ENCODE results near the gene NOD2. TPM values are rescaled to one million over a fixed set of nuclear protein-coding genes. Genes with fewer than 3 reads are reported as not detected.

The NOD2 gene
- total and polyA plus RNA-seq, 2 donors (not counting 1 experiment from before 2014, with no cell fraction given) = 0.50 TPM; not detected in 1

GRCh38 chr16:50711040-50711439 is 17.6 kb downstream of the NOD2 start:
- no peak for DNase-seq (ENCODE audit: low read depth in 2 of 2)
- Histone ChIP-seq H3K27me3 (ENCODE audit: control insufficient read depth, insufficient read depth, low read length) (no peaks in the 10 kb centered on the region), H3K9me3 (ENCODE audit: control insufficient read depth, insufficient read depth, low read depth, low read length) (no peaks in the 10 kb centered on the region), H3K4me2 (ENCODE audit: extremely low read depth, insufficient read depth, low read length) (no peak overlapping the region), H3K79me2 (ENCODE audit: control insufficient read depth, insufficient read depth, low read length) (no peaks in the 10 kb centered on the region), H3K27ac (ENCODE audit: insufficient read depth, low read length) (no peak overlapping the region), H4K20me1 (ENCODE audit: control insufficient read depth, extremely low read depth, insufficient read depth, low read length) (no peaks in the 10 kb centered on the region), H3K9ac (ENCODE audit: insufficient read depth, low read length) (no peak overlapping the region), H2AFZ (ENCODE audit: low read length) (no peak overlapping the region), H3K4me3 (replicated peaks in 1 of 4; ENCODE audit: control extremely low read depth in 1 of 4, insufficient read depth in 1 of 4, low read depth in 3 of 4, low read length in 4 of 4) (no peak overlapping the region), H3K36me3 (ENCODE audit: control insufficient read depth, insufficient read depth, low read length) (no peaks in the 10 kb centered on the region), H3K4me1 (ENCODE audit: control insufficient read depth, extremely low read depth, insufficient read depth, low read length) (no peaks in the 10 kb centered on the region)
- no peak for TF ChIP-seq CTCF (conservative IDR thresholded peaks at IDR 0.05 in 1 of 2, IDR thresholded peaks at IDR 0.05 in 1 of 2; ENCODE audit: low read depth in 1 of 2, low read length in 2 of 2)
- TF ChIP-seq EZH2 (IDR thresholded peaks at IDR 0.05; ENCODE audit: low read length, missing control alignments) = no peak

DNA sequence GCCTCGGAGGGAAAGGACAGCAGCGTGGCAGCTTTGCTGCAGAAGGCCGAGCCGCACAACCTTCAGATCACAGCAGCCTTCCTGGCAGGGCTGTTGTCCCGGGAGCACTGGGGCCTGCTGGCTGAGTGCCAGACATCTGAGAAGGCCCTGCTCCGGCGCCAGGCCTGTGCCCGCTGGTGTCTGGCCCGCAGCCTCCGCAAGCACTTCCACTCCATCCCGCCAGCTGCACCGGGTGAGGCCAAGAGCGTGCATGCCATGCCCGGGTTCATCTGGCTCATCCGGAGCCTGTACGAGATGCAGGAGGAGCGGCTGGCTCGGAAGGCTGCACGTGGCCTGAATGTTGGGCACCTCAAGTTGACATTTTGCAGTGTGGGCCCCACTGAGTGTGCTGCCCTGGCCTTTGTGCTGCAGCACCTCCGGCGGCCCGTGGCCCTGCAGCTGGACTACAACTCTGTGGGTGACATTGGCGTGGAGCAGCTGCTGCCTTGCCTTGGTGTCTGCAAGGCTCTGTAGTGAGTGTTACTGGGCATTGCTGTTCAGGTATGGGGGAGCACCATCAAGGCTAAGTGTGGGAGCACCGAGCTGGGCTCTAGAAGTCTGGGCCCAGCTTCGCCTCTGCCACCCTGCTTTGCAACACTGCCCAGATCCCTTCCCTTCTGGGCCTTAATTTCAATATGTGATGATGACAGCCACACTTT is 18.6 kb downstream of the NOD2 start:
- no peaks in the 10 kb centered on the region for H3K36me3 ChIP-seq (ENCODE audit: control insufficient read depth, insufficient read depth, low read length)
- no peak overlapping the region for H3K27ac ChIP-seq (ENCODE audit: insufficient read depth, low read length)
- no peak overlapping the region for H3K4me3 ChIP-seq (replicated peaks in 1 of 4; ENCODE audit: control extremely low read depth in 1 of 4, insufficient read depth in 1 of 4, low read depth in 3 of 4, low read length in 4 of 4)
- H4K20me1 ChIP-seq (ENCODE audit: control insufficient read depth, extremely low read depth, insufficient read depth, low read length) = no peaks in the 10 kb centered on the region
- no peak overlapping the region for H3K4me2 ChIP-seq (ENCODE audit: extremely low read depth, insufficient read depth, low read length)
- no peaks in the 10 kb centered on the region for H3K79me2 ChIP-seq (ENCODE audit: control insufficient read depth, insufficient read depth, low read length)
- DNase-seq (ENCODE audit: low read depth in 2 of 2) = no peak
- H3K4me1 ChIP-seq (ENCODE audit: control insufficient read depth, extremely low read depth, insufficient read depth, low read length) = no peaks in the 10 kb centered on the region
- TF ChIP-seq EZH2 (IDR thresholded peaks at IDR 0.05; ENCODE audit: low read length, missing control alignments) = no peak
- no peak for TF ChIP-seq CTCF (conservative IDR thresholded peaks at IDR 0.05 in 1 of 2, IDR thresholded peaks at IDR 0.05 in 1 of 2; ENCODE audit: low read depth in 1 of 2, low read length in 2 of 2)
- H3K9me3 ChIP-seq (ENCODE audit: control insufficient read depth, insufficient read depth, low read depth, low read length) = no peaks in the 10 kb centered on the region
- no peak overlapping the region for H2AFZ ChIP-seq (ENCODE audit: low read length)
- H3K27me3 ChIP-seq (ENCODE audit: control insufficient read depth, insufficient read depth, low read length) = no peaks in the 10 kb centered on the region
- H3K9ac ChIP-seq (ENCODE audit: insufficient read depth, low read length) = no peak overlapping the region

DNA sequence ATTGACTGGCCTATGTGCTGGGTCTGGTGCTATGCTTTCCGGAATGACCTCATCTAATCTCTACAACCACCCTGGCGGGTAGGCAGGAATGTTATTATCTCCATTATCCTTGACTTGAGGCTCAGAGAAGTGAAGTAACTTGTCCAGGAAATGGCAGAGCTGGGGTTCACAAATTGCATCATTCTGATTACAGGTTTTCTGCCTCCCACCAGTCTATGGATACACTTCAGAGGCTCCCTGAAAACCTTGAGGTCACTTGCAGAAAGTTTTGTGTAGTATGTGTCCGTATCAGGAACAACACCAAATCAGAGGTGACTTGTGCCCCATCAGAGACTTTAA is 19.1 kb downstream of the NOD2 start:
- H4K20me1 ChIP-seq (ENCODE audit: control insufficient read depth, extremely low read depth, insufficient read depth, low read length) = no peaks in the 10 kb centered on the region
- H2AFZ ChIP-seq (ENCODE audit: low read length) = no peak overlapping the region
- H3K9ac ChIP-seq (ENCODE audit: insufficient read depth, low read length) = no peak overlapping the region
- H3K79me2 ChIP-seq (ENCODE audit: control insufficient read depth, insufficient read depth, low read length) = no peaks in the 10 kb centered on the region
- H3K4me3 ChIP-seq (replicated peaks in 1 of 4; ENCODE audit: control extremely low read depth in 1 of 4, insufficient read depth in 1 of 4, low read depth in 3 of 4, low read length in 4 of 4) = no peak overlapping the region
- H3K9me3 ChIP-seq (ENCODE audit: control insufficient read depth, insufficient read depth, low read depth, low read length) = no peaks in the 10 kb centered on the region
- H3K4me2 ChIP-seq (ENCODE audit: extremely low read depth, insufficient read depth, low read length) = no peak overlapping the region
- no peak for DNase-seq (ENCODE audit: low read depth in 2 of 2)
- no peaks in the 10 kb centered on the region for H3K36me3 ChIP-seq (ENCODE audit: control insufficient read depth, insufficient read depth, low read length)
- H3K27ac ChIP-seq (ENCODE audit: insufficient read depth, low read length) = no peak overlapping the region
- no peaks in the 10 kb centered on the region for H3K27me3 ChIP-seq (ENCODE audit: control insufficient read depth, insufficient read depth, low read length)
- TF ChIP-seq CTCF (conservative IDR thresholded peaks at IDR 0.05 in 1 of 2, IDR thresholded peaks at IDR 0.05 in 1 of 2; ENCODE audit: low read depth in 1 of 2, low read length in 2 of 2) = no peak
- no peak for TF ChIP-seq EZH2 (IDR thresholded peaks at IDR 0.05; ENCODE audit: low read length, missing control alignments)
- no peaks in the 10 kb centered on the region for H3K4me1 ChIP-seq (ENCODE audit: control insufficient read depth, extremely low read depth, insufficient read depth, low read length)
